ENCODE data around the gene GCLC. TPM values are rescaled to one million over a fixed set of nuclear protein-coding genes. Genes with fewer than 3 reads are reported as not detected.

The GCLC gene
- total RNA-seq, 2 donors from 2014 or later = 77.1 to 81.2 TPM

GRCh38 chr6:53479871-53480270 lies 65.0 kb downstream of the GCLC start:
- TF ChIP-seq POLR2AphosphoS5 (IDR thresholded peaks at IDR 0.05) (no peak), CTCF (IDR thresholded peaks at IDR 0.05) (no peak), POLR2A (IDR thresholded peaks at IDR 0.05) (no peak)

GRCh38 chr6:53476964-53477363 lies 67.9 kb downstream of the GCLC start:
- H3K27ac ChIP-seq = no peak overlapping the region
- no peak overlapping the region for H3K4me3 ChIP-seq
- no peaks in the 10 kb centered on the region for H3K27me3 ChIP-seq (replicated peaks; ENCODE audit: insufficient read depth)
- H3K36me3 ChIP-seq = no peaks in the 10 kb centered on the region
- no peak for DNase-seq (ENCODE audit: low spot score)
- H3K4me1 ChIP-seq (replicated peaks) = no peaks in the 10 kb centered on the region
- 94% methylated on average over 1 of the region's 1 CpG for WGBS
- TF ChIP-seq POLR2A (IDR thresholded peaks at IDR 0.05) = no peak
- TF ChIP-seq CTCF (IDR thresholded peaks at IDR 0.05) = no peak
- TF ChIP-seq POLR2AphosphoS5 (IDR thresholded peaks at IDR 0.05) = no peak
- no peaks in the 10 kb centered on the region for H3K9me3 ChIP-seq
- intact Hi-C loops (cut with DNase I) = no loop called here

More at GRCh38 chr6:53479871-53480270, 65.0 kb downstream of the GCLC start:
- no peaks in the 10 kb centered on the region for H3K36me3 ChIP-seq
- intact Hi-C loops (cut with DNase I) = loop anchor here (10.0 kb wide), 1 partner anchor 125 kb away; no protein-coding TSS in a partner anchor
- 76% methylated on average over 1 of the region's 1 CpG for WGBS
- DNase-seq (ENCODE audit: low spot score) = no peak
- no peaks in the 10 kb centered on the region for H3K27me3 ChIP-seq (replicated peaks; ENCODE audit: insufficient read depth)
- H3K4me3 ChIP-seq = no peak overlapping the region
- H3K9me3 ChIP-seq = no peaks in the 10 kb centered on the region
- H3K4me1 ChIP-seq (replicated peaks) = no peaks in the 10 kb centered on the region
- H3K27ac ChIP-seq = no peak overlapping the region

GRCh38 chr6:53474010-53474409 lies 70.9 kb downstream of the GCLC start:
- TF ChIP-seq POLR2AphosphoS5 (IDR thresholded peaks at IDR 0.05) (no peak), POLR2A (IDR thresholded peaks at IDR 0.05) (no peak), CTCF (IDR thresholded peaks at IDR 0.05) (no peak)
- WGBS = 88% methylated on average over 2 of the region's 2 CpGs
- no peaks in the 10 kb centered on the region for H3K4me1 ChIP-seq (replicated peaks)

GRCh38 chr6:53469163-53469562 lies 75.7 kb downstream of the GCLC start:
- H3K27me3 ChIP-seq (replicated peaks; ENCODE audit: insufficient read depth) = no peaks in the 10 kb centered on the region
- DNase-seq (ENCODE audit: low spot score) = no peak
- H3K27ac ChIP-seq = peak overlapping the region in 1 of 2 donors; percentile 72
- TF ChIP-seq POLR2AphosphoS5 (IDR thresholded peaks at IDR 0.05) (peak; percentile 77), CTCF (IDR thresholded peaks at IDR 0.05) (no peak), POLR2A (IDR thresholded peaks at IDR 0.05) (no peak)
- H3K4me3 ChIP-seq = no peak overlapping the region
- no peaks in the 10 kb centered on the region for H3K36me3 ChIP-seq
- WGBS = 5% methylated on average over 1 of the region's 1 CpG
- H3K9me3 ChIP-seq = no peaks in the 10 kb centered on the region
- H3K4me1 ChIP-seq (replicated peaks) = peaks cover 2% of the 10 kb centered on the region
- intact Hi-C loops (cut with DNase I) = no loop called here

More at GRCh38 chr6:53474010-53474409, 70.9 kb downstream of the GCLC start:
- Histone ChIP-seq H3K4me3 (no peak overlapping the region), H3K27me3 (replicated peaks; ENCODE audit: insufficient read depth) (no peaks in the 10 kb centered on the region), H3K9me3 (no peaks in the 10 kb centered on the region), H3K36me3 (no peaks in the 10 kb centered on the region), H3K27ac (no peak overlapping the region)
- intact Hi-C loops (cut with DNase I) = no loop called here
- no peak for DNase-seq (ENCODE audit: low spot score)

- Histone ChIP-seq H3K4me3 (no peak overlapping the region), H3K36me3 (no peaks in the 10 kb centered on the region), H3K27ac (peak overlapping the region; percentile 61 to 72), H3K27me3 (replicated peaks; ENCODE audit: insufficient read depth) (no peaks in the 10 kb centered on the region), H3K4me1 (replicated peaks) (peaks cover 6% of the 10 kb centered on the region), H3K9me3 (no peaks in the 10 kb centered on the region)
- intact Hi-C loops (cut with DNase I) = no loop called here
- 6% methylated on average over 1 of the region's 1 CpG for WGBS
- peak; percentile 25 for DNase-seq (ENCODE audit: low spot score)
- TF ChIP-seq POLR2A (IDR thresholded peaks at IDR 0.05) = no peak
- no peak for TF ChIP-seq POLR2AphosphoS5 (IDR thresholded peaks at IDR 0.05)
- TF ChIP-seq CTCF (IDR thresholded peaks at IDR 0.05) = no peak
Observed at GRCh38 chr6:53466257-53466656, 78.6 kb downstream of the GCLC start.
